HG03457 (cell line): ENCODE results near the gene ZNF765.
A peak's percentile ranks its signal among the peaks of the same experiment; 100 is the strongest.
"Not testable (repeated sequence)": the region's sequence is repeated elsewhere in the genome, so short reads cannot be mapped to it uniquely, and the experiment has no call there.

Source experiments
- ATAC-seq: cut with Tn5 transposase; IDR thresholded peaks from one replicate; pipeline ENCODE4 v1.9.1; 2021; ENCODE audit warnings: moderate number of reproducible peaks; ENCODE audit not compliant: unreplicated experiment

The ZNF765 gene

DNA sequence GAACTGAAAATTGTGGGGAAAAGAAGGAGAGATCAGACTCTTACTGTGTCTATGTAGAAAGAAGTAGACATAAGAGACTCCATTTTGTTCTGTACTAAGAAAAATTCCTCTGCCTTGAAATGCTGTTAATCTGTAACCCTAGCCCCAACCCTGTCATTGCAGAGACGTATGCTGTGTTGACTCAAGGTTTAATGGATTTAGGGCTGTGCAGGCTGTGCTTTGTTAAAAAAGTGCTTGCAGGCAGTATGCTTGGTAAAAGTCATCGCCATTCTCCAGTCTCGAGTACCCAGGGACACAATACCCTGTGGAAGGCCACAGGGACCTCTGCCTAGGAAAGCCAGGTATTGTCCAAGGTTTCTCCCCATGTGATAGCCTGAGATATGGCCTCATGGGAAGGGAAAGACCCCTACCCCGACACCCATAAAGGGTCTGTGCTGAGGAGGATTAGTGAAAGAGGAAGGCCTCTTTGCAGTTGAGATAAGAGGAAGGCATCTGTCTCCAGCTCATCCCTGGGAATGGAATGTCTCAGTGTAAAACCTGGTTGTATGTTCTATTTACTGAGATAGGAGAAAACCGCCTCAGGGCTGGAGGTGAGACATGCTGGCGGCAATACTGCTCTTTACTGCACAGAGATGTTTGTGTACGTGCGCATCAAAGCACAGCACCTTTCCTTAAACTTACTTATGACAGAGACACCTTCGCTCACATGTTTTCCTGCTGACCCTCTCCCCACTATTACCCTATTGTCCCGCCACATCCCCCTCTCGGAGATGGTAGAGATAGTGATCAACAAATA, 25.8 kb downstream of the ZNF765 start:
- not testable (repeated sequence) for ATAC-seq

DNA sequence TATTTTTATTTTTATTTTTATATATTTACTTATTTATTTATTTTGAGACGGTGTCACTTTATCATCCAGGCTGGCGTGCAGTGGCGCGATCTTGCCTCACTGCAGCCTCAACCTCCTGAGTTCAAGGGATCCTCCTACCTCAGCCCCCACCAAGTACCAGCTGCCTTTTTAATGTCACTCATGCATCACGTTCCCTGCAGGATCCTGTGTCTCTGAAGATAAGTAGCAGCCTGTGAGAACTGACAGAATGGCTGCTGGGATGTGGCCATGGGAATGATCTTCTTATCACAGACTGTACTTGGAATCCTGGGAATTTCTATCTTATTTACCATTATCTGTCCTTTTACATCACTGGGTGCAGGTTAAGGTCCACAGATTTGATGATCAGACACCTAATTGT, 27.6 kb downstream of the ZNF765 start:
- no peak for ATAC-seq

GRCh38 chr19:53423074-53423473, 28.1 kb downstream of the ZNF765 start:
- ATAC-seq = not testable (repeated sequence)

DNA sequence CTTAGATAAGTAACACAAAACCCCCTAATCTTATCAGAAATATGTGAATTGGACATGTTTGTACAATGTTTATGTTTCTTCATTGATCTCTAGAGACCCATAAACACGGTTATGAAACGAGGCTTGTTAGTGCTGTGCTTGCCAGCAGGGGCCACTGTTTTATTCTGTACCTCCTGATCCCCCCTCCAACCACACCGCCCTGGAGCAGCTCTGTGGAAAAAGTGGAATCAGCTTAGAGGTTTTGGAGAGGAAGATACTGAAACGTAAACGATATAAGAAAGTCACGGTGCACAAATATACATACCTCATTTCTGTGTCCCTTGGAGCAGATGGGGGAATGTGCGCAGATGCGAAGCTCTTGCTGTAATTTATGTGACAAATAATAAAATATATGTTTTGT, 28.7 kb downstream of the ZNF765 start:
- not testable (repeated sequence) for ATAC-seq

DNA sequence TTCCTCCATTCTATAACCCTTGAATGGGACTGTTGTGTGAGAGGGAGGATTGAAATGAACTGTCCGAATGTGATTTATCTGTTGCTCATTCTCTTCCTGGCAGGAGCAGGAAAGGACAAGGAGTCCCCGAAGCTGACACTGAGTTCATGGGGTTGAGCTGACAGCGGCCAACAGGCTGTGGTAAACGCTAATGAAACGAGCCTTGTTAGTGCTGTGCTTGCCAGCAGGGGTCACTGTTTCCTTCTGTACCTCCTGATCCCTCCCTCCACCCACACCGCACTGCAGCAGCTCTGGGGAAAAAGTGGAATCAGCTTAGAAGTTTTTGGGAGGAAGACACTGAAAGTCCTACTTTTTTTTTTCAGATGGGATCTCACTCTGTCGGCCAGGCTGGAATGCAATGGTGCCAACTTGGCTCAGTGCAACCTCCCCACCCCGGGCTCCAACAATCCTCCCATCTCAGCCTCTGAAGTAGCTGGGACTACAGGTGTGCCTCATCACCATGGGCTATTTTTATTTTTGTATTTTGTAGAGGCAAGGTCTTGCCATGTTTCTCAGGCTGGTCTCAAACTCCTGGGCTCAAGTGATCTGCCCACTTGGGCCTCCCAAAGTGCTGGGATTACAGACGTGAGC, 30.1 kb downstream of the ZNF765 start:
- no peak for ATAC-seq

DNA sequence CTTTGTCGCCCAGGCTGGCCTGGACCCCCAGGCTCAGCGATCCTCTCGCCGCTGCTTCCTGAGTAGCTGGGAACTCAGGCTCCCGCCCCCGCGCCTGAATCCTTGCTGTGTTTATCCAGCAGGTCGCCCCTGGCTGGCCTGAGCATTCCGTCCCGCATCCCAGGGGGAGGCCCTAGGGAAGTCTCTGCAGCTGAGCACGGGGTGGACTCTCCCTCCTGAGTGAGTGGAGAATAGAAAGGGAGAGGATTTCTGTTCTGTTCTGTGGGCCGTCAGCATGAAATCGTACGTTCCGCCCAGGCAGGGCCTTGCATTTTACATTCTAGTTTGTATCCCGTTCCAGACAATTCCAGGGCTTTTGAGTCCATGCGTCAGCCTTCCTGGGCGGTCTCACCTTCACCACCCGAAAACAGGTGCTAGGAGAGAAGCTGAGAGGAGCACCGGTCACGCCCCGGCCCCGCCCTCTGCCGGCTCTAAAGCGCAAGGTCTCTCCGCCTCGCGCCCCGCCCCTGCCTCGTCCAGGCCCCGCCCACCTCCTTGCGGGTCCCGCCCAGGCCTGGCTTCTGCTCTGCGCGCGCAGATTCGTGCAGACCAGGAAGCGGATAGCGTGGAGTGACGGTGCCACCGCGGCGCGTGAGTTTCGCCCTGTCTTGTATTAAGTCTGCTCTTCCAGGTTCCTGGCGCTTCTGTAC, 36.6 kb downstream of the ZNF765 start, which contains the start of gene ZNF761:
Gene ZNF761 (plus strand): TSS at position 586 of the 689 bp plus-strand sequence. CDS start 15,285 bp downstream, outside the sequence.
- ATAC-seq = peak; percentile 92

GRCh38 chr19:53432088-53432661, 37.2 kb downstream of the ZNF765 start:
- peak; percentile 22 for ATAC-seq

GRCh38 chr19:53443809-53444208, 48.9 kb downstream of the ZNF765 start:
- ATAC-seq = not testable (repeated sequence)

- ATAC-seq = not testable (repeated sequence)
These were observed 52.2 kb downstream of the ZNF765 start for GRCh38 chr19:53447196-53447595.

- ATAC-seq = no peak
These were observed 60.9 kb downstream of the ZNF765 start for GRCh38 chr19:53455828-53456227.

DNA sequence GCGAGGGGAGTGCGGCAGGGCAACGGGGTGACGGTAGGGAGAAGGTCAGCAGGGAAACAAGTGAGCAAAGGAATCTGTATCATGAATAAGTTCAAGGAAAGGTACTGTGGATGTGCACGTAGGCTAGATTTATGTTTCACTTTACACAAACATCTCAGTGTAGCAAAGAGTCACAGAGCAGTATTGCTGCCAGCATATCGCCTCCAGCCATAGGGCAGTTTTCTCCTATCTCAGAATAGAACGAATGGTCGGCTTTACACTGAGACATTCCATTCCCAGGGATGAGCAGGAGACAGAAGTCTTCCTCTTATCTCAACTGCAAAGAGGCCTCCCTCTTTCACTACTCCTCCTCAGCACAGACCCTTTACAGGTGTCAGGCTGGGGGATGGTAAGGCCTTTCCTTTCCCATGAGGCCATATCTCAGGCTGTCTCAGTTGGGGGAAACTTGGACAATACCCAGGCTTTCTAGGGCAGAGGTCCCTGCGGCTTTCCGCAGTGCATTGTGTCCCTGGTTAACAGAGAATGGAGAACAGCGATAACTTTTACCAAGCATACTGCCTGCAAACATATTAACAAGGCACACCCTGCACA, 65.3 kb downstream of the ZNF765 start:
- not testable (repeated sequence) for ATAC-seq

DNA sequence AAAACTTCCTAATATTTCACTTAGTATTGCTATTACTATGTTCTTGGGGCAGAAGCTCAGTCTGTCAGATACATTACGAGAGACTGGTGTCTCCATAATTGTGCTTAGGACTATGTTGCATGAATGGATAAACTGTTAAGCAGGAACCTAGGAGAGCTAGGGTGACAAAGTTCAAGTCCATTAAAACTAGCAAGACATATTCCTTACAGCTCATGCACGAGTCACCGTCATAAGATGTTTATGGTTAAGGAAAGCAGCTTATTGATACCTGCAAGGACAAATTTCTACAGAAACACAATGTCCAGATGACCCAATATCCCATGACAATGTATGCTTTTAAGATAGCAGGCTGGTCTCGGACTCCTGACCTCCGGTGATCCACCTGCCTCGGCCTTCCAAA, 66.9 kb downstream of the ZNF765 start:
- no peak for ATAC-seq

DNA sequence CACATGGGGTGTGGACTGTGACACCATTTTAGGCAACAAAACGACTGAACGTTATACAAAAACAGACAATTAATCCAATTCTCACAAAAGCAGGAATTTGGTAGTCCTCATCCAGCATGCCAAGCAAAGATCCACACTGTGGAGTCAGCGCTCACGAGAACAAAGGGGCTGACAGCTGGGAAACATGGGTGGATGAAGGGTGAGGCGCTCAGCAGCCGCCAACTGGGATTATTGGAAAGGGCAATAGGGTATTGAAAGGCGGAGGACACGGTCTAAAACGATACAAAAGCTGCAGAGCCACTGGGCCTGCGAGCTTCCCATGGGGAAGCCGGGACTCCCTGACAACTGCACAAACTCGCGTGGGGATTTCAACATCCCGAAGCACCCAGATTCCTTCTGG, 67.9 kb downstream of the ZNF765 start:
- no peak for ATAC-seq

DNA sequence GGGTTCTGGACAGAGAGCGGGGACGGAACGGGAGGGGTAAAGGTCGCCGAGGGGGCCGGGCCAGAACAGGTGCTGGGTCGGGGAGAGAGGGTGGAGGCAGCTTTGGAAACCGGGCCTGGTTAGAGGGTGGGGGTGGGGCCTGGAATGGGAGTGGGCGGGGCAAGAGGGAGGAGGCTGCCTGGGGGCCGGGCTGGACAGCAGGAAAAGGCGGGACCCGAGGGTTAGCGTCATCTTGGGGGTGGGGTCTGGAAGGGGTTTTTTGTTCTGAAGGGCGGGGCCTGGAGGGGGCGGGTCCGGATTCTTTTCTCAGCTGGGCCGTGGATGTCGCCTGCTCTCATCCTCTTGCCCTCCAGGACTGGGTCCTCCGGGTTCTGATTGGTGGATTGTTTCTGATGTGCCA, 68.3 kb downstream of the ZNF765 start:
- no peak for ATAC-seq

DNA sequence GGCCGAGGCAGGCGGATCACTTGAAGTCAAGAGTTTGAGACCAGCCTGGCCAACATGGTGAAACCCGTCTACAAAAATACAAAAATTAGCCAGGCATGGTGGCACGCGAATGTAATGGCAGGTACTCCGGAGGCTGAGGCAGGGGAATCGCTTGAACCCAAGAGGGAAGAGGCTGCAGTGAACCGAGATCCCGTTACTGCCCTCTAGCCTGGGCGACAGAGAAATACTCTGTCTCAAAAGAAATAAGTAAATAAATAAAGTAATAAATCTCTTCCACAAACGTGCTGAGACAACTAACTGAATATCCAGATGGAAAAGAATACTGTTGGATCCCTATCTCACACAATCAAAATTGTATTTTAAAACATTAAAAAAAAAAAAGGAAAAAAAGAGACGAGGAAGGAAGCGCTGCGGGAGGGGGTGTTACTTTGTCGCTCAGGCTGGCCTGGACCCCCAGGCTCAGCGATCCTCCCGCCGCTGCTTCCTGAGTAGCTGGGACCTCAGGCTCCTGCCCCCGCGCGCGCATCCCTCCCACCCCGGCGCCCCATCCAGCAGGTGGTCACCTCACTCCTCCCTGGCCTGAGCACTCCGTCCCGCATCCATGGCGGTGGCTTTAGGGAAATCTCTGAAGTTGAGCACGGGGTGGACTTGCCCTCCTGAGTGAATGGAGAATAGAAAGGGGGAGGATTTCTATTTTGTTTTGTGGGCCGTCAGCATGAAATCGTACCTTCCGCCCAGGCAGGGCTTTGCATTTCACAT, 72.0 kb downstream of the ZNF765 start:
- no peak for ATAC-seq

- ATAC-seq = no peak
These were observed 72.7 kb downstream of the ZNF765 start, which contains the start of gene ZNF813 for GRCh38 chr19:53467485-53468262. ZNF813 (plus strand) TSS chr19:53467733; CDS start chr19:53483823, 16,090 bp downstream.

DNA sequence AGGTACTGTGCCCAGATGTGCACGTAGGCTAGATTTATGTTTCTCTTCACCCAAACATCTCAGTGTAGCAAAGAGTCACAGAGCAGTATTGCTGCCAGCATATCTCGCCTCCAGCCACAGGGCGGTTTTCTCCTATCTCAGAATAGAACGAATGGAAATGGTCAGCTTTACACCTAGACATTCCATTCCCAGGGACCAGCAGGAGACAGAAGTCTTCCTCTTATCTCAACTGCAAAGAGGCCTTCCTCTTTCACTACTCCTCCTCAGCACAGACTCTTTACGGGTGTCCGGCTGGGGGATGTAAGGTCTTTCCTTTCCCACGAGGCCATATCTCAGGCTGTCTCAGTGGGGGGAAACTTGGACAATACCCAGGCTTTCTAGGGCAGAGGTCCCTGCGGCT, 73.7 kb downstream of the ZNF765 start:
- ATAC-seq = not testable (repeated sequence)

DNA sequence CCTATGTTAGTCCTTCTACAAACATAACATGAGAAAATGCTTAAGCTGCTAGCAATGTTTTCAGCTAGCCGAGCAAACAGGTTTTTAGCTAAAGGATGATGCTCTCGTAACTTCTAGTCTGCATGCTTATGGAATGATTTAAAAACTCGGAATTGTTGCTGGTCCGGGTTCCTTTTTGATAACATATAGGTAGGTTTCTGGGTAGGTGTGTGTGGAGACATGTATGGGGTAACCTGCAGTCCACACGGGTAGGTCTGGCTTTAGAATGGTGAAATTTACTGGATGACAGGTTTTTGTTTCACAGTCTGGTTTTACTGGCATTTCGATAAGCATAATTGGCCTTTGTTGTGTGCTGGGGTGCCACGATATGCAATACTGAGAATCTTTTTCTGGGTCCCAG, 77.0 kb downstream of the ZNF765 start:
- no peak for ATAC-seq

GRCh38 chr19:53474832-53475231, 79.9 kb downstream of the ZNF765 start:
- ATAC-seq = not testable (repeated sequence)
